Fibroblast of skin of right biceps (primary cell): ENCODE data around the gene KCTD7.
"Not testable (repeated sequence)": the region's sequence is repeated elsewhere in the genome, so short reads cannot be mapped to it uniquely, and the experiment has no call there.

Source experiments
- DNase-seq: peaks from one replicate; pipeline ENCODE4 v3.0.0-alpha.2; 2013

KCTD7 gene

DNA sequence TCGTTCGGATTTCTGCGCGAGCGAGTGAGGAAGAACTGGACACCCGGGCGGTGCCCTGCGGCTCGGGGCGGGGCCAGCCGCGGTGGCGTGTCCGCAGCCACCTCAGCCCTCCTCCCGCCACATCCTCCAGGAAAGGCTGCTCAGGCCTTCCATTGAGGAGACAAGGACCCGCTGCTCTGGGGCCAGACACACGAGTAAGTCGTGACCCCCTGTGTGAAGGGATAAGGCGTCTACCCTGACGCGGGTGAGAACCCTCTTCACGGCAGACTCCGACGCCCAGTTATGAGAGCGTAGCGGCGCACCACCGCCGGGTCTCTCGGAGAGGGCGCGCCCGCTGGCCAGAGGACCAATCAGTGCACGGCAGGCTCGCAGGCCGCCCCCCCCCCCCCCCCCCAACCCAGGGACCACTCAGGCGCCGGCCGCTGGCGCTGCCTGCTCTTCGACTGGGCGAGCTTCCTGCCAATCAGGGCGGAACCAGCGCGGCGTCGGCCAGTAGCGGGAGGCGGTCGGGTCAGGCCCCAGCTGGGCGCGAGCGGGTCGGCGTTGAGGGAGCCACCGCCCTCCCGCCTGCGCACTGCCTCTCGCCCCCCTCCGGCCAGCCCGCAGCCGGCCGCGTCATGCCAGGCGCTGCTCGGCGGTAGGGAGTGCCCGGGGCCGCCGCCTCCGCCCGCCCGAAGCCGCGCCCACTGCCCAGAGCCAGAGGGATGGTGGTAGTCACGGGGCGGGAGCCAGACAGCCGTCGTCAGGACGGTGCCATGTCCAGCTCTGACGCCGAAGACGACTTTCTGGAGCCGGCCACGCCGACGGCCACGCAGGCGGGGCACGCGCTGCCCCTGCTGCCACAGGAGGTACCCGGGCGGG lies at the start of gene KCTD7:
TSS of gene KCTD7 (plus strand) at position 521 of the 861 bp plus-strand sequence. CDS start at position 705, 184 bp downstream.
- DNase-seq: peak; percentile 99

DNA sequence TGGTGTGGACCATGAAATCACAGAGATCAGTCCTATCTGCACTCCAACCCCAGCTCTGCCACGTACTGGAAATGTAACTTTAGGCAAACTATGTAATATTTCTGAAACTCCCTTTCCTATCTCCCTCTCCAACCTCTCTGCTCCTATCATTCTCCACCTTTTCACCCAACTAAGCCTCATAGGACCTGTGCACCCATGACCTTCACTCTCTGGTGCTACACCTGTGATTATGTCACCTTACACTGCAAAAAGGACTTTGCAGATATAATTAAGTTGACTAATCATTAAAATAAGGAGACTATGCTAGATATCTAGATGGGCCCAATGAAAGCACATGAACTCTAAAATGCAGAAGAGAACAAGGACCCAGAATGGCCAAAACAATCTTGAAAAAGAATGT lies 48.3 kb upstream of the KCTD7 start:
- not testable (repeated sequence) for DNase-seq

GRCh38 chr7:66582816-66583489 lies 45.7 kb upstream of the KCTD7 start:
- not testable (repeated sequence) for DNase-seq

DNA sequence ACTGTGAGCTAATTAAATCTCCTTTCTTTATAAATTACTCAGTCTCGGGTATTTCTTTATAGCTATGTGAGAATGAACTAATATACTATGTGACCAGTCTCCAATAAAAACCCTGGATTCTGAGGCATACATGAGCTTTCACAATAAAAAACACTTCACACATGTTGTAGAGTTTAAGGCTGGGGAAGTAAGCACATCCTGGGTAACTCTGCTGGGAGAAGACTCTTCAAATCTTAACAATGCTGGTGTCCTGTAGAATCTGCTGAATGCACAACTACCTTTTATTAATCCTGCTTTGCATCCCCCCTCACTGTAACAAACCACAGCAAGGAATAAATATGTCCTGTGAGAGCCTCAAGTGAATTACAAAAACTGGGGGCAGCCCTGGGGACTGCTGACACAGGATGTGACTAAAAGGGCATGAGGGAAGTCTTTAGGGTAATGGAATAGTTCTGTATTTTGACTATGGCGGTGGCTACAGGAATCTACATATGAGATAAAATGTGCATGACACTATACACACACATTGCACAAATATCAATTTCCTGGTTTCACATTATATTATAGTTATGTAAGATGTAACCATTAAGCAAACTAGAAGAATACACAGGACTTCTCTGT lies 45.1 kb upstream of the KCTD7 start:
- DNase-seq: no peak

GRCh38 chr7:66586181-66586580 lies 42.5 kb upstream of the KCTD7 start:
- DNase-seq: no peak

- peak; percentile 18 for DNase-seq
Observed at GRCh38 chr7:66588226-66588625, 40.5 kb upstream of the KCTD7 start.

GRCh38 chr7:66588856-66589570 lies 39.7 kb upstream of the KCTD7 start:
- DNase-seq: not testable (repeated sequence)

DNA sequence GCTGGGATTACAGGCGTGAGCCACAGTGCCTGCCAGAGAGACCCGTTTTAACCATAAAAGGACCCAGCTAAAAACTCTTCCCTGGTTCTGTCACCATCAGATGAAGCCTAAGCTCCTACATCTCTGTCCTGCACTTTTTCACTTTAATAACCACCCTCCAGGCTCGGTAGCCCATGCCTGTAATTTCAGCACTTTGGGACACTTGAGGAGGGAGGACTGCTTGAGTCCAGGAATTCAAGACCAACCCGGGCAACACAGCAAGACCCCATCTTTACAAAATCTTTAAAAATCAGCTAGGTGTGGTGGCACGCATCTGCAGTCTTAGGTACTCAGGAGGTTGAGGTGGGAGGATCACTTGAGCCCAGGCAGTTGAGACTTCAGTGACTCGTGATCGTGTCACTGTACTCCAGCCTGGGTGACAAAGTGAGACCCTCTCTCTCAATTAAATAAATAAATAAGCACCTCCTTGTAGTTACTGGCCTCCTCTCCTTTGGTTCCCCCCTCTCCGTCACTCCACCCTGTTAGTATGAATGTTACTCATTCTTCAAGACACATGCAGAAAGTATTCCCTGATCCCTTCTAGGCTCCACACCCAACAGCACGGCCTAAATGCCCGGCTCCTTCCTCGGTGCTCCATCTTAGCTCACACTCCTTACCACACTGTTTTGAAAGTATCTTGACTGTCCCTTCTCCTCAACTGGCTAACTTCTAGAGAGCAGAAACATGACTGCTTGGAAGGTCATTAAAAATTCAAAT lies 38.2 kb upstream of the KCTD7 start:
- peak; percentile 69 for DNase-seq

DNA sequence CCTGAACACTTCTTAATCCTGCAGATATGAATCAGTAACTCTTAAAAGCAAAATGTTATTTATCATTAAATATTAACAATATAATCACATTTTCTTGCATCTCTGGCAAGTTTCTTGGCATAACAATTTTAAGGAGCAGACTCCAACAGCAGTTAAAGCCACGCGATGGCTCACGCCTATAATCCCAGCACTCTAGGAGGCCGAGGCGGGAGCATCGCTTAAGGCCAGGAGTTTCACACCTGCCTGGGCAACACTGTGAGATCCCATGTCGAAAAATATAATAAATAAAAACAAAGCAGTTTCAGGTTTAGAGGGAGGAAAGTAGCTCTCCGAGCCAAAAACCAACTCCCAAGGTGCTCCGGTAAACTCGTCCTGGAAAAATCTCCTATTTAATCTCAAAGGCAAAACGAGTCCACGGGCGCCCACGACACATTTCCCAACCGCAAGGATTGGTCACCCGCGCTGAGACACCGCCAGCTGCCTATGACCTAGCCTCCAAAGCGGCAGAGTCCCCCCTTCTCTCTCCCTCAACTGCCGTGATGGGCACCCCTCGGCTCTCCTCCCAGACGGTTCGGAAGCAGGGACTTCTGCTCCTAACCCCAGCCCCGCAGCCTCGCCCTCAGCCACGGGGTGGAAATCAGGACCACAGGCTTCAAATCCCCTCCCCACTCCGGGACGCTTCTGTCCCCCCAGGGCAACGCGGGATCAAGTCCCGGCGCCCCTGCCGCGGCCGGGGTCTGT lies 37.5 kb upstream of the KCTD7 start:
- not testable (repeated sequence) for DNase-seq

GRCh38 chr7:66591799-66592596 lies 36.7 kb upstream of the KCTD7 start:
- peak; percentile 90 for DNase-seq

DNA sequence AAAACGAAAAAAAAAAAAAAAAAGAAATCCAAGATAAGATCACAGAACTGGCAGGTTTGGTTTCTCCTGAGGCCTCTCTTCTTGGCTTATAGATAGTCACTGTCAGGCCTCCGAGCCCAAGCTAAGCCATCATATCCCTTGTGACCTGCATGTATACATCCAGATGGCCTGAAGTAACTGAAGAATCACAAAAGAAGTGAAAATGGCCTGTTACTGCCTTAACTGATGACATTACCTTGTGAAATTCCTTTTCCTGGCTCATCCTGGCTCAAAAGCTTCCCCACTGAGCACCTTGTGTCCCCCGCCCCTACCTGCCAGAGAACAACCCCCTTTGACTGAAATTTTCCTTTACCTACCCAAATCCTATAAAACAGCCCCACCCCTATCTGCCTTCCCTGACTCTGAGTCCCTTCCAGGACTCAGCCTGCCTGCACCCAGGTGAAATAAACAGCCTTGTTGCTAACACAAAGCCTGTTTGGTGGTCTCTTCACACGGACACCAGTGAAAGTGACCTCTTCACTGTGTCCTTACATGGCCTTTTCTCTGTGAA lies 36.0 kb upstream of the KCTD7 start:
- not testable (repeated sequence) for DNase-seq

DNA sequence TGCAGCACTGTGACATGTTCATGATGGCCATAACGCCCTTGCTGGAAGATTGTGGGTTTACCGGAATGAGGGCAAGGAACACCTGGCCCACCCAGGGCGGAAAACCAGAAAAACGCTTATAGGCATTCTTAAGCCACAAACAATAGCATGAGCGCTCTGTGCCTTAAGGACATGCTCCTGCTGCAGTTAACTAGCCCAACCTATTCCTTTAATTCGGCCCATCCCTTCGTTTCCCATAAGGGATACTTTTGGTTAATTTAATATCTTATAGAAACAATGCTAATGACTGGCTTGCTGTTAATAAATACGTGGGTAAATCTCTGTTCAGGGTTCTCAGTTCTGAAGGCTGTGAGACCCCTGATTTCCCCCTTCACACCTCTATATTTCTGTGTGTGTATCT lies 34.6 kb upstream of the KCTD7 start:
- DNase-seq: not testable (repeated sequence)

DNA sequence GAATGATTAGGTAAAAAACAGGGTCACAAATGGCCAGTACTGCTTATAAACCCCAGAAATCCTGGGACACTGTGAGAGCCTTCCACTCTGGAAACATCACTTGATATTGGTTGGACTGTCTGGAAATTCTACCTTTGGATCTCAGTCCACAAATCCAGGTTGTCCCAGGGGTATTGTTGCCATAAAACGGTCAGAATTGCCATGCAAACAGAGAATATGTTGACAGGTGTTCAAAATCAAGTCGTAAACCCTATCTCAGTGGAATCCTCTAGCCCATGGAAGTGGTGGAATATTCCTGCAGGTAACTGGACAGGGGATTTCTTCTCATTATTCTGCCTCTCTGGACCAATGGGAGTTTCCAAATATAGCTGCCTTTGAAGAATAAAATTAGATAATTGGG lies 31.2 kb upstream of the KCTD7 start:
- DNase-seq: no peak

DNA sequence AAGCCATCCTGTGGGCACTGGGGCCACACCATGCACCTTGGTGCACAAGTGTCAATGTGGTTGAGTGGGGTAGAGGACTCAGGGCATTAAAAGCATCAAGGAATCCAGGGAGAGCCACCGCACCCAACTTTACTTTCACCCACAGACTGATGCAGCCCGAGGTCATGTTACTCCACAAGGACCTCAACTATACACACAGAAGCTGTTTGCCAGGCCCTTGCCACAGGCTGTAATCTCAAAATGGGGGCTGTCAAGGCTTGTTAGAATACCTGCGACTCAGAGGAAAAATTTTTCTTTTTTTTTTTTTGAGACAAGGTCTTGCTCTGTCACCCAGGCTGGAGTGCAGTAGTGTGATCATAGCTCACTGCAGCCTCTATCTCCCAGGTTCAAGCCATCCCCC lies 26.5 kb upstream of the KCTD7 start:
- DNase-seq: no peak

GRCh38 chr7:66604198-66604597 lies 24.5 kb upstream of the KCTD7 start:
- no peak for DNase-seq

- not testable (repeated sequence) for DNase-seq
Observed at GRCh38 chr7:66606540-66607291, 22.0 kb upstream of the KCTD7 start.

DNA sequence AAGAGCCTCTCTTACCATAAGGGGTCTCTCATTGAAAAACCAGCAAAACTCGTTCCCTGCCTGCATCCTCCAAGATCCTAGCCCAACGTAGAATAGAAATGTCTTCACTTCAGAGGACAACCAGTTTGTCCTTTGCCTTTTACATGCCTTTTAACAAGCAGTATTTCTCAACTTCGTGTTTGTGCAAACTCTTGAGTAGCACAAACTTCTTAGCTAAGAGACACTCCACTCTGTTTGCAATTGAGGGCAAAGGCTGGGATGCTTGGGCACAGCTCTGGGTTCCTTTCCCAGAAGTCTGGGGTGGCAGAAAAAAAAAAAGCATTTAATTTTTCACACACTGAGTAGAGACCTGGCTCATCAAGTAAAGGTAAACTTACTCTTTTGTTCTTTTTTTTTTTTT lies 19.5 kb upstream of the KCTD7 start:
- DNase-seq: no peak

GRCh38 chr7:66614596-66614995 lies 14.1 kb upstream of the KCTD7 start:
- DNase-seq: not testable (repeated sequence)

DNA sequence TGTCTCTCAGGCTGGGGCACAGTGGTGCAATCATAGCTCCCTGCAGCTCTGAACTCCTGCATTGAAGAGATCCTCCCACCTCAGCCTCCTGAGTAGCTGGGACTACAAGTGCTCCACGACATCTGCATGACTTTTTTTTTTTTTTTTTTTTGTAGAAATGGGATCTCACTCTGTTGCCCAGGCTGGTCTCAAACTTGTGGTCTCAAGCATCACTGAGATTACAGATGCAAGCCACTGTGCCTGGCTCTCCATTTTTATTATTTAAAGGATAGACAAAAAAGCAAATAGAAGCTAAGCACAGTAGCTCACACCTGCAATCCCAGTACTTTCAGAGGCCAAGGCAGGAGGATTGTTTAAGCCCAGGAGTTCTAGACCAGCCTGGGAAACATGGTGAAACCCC lies 13.0 kb upstream of the KCTD7 start:
- DNase-seq: no peak

GRCh38 chr7:66617295-66617694 lies 11.4 kb upstream of the KCTD7 start:
- DNase-seq: no peak
